HCT116 (cell line): Measurements from ENCODE around the gene IL10RB. TPM values are rescaled to one million over a fixed set of nuclear protein-coding genes. Genes with fewer than 3 reads are reported as not detected.

Source experiments
- ATAC-seq: fragments of 200-7000 bp; cut with Tn5 transposase; 2 replicates; pipeline ENCODE4 v1.9.1; 2020; ENCODE audit warnings: mild to moderate bottlenecking, moderate library complexity
- BruUV-seq: library from RNA; stranded (reverse); fragments of 400-500 nt; replicated peaks from 2 replicates; lab custom pipeline; 2021; lab: Mats Ljungman, UMichigan
- CTCF ChIA-PET: fragments of 300-600 bp; sonication (Branson Sonifier 250); formaldehyde crosslinking; loops from one replicate; lab custom pipeline; 2021; ENCODE audit warnings: antibody characterized with exemption; lab: Charles Lee
- POLR2A ChIA-PET: fragments of 300-600, 350-600 bp; sonication (Branson Sonifier 250); formaldehyde crosslinking; loops from one replicate; lab custom pipeline; 2021; ENCODE audit warnings: antibody characterized with exemption; lab: Charles Lee
- RAD21 ChIA-PET, 2 experiments: fragments of 300-600 bp; sonication (Branson Sonifier 250); formaldehyde crosslinking; loops; one replicate each; lab custom pipeline; 2023; ENCODE audit warnings: low total read pairs in 2 of 2; ENCODE audit not compliant: uncharacterized antibody in 2 of 2, unreplicated experiment in 2 of 2, low non-redundant PET in 1 of 2; lab: Charles Lee
- DNase-seq: peaks from one replicate; pipeline ENCODE4 v3.0.0-alpha.2; 2010; ENCODE audit warnings: low read depth, low spot score
- H2AFZ ChIP-seq: fragments of 200-600 bp; shearing (Covaris generic), sonication (generic); 2 replicates; pipeline ENCODE4 v1.6.1; 2017; ENCODE audit warnings: low read depth, mixed run types, mixed read lengths, antibody characterized with exemption, low read length; ENCODE audit not compliant: poor library complexity, severe bottlenecking
- H3K27ac ChIP-seq: 2 replicates; pipeline ENCODE4 v1.5.1; 2012; ENCODE audit warnings: low read depth, low read length
- H3K27me3 ChIP-seq: fragments of 200-600 bp; sonication (generic); 2 replicates; pipeline ENCODE4 v1.6.1; 2016; ENCODE audit warnings: mixed run types, low read length, mixed read lengths; ENCODE audit not compliant: insufficient read depth
- H3K36me3 ChIP-seq, 2 experiments: fragments of 200-500 bp in 1 of 2; fragments of 200-600 bp in 1 of 2; sonication (Bioruptor generic) in 1 of 2; sonication (generic) in 1 of 2; 2 replicates each; pipeline versions ENCODE4 v1.5.1 to v1.6.1; 2014 to 2016; ENCODE audit warnings: low read length in 2 of 2, inconsistent platforms in 1 of 2, mixed read lengths in 1 of 2, mixed run types in 1 of 2; ENCODE audit not compliant: insufficient read depth in 2 of 2, control insufficient read depth in 1 of 2
- H3K4me1 ChIP-seq, 2 experiments: fragments of 200-600 bp in 1 of 2; sonication (generic) in 1 of 2; 2 replicates each; pipeline versions ENCODE4 v1.5.1 to v1.6.1; 2012 to 2017; ENCODE audit warnings: low read length in 2 of 2, inconsistent platforms in 1 of 2, mild to moderate bottlenecking in 1 of 2, mixed read lengths in 1 of 2, mixed run types in 1 of 2, moderate library complexity in 1 of 2; ENCODE audit not compliant: insufficient read depth in 2 of 2, control insufficient read depth in 1 of 2
- H3K4me2 ChIP-seq: fragments of 200-600 bp; sonication (generic); 2 replicates; pipeline ENCODE4 v1.6.1; 2017; ENCODE audit warnings: mixed run types, low read length, mixed read lengths
- H3K4me3 ChIP-seq, 2 experiments: fragments of 200-600 bp in 1 of 2; sonication (generic) in 1 of 2; replicated peaks in 1 of 2; 2 replicates each; pipeline ENCODE4 v1.5.1; 2011 to 2016; ENCODE audit warnings: low read length in 2 of 2, control low read depth in 1 of 2, low read depth in 1 of 2, mild to moderate bottlenecking in 1 of 2, mixed read lengths in 1 of 2, mixed run types in 1 of 2
- H3K79me2 ChIP-seq: fragments of 200-600 bp; sonication (generic); 2 replicates; pipeline ENCODE4 v1.6.1; 2017; ENCODE audit warnings: mild to moderate bottlenecking, mixed run types, low read length, moderate library complexity, mixed read lengths; ENCODE audit not compliant: insufficient read depth
- H3K9ac ChIP-seq: fragments of 200-600 bp; sonication (generic); 2 replicates; pipeline ENCODE4 v1.6.1; 2016; ENCODE audit warnings: low read length, mixed read lengths
- H3K9me2 ChIP-seq: fragments of 200-600 bp; sonication (generic), shearing (Covaris generic); 2 replicates; pipeline ENCODE4 v1.6.1; 2017; ENCODE audit warnings: mixed run types, mild to moderate bottlenecking, moderate library complexity; ENCODE audit not compliant: insufficient read depth
- H3K9me3 ChIP-seq, 2 experiments: fragments of 200-500 bp in 1 of 2; fragments of 200-600 bp in 1 of 2; sonication (Bioruptor generic) in 1 of 2; sonication (generic) in 1 of 2; 2 replicates each; pipeline ENCODE4 v1.6.1; 2014 to 2017; ENCODE audit warnings: low read length in 2 of 2, mixed read lengths in 2 of 2, inconsistent platforms in 1 of 2, low read depth in 1 of 2, mild to moderate bottlenecking in 1 of 2, mixed run types in 1 of 2, moderate library complexity in 1 of 2; ENCODE audit not compliant: control insufficient read depth in 1 of 2, insufficient read depth in 1 of 2
- H4K20me1 ChIP-seq: fragments of 200-600 bp; sonication (generic), shearing (Covaris generic); 2 replicates; pipeline ENCODE4 v1.6.1; 2017; ENCODE audit warnings: mixed run types, mild to moderate bottlenecking, moderate library complexity; ENCODE audit not compliant: insufficient read depth
- CBX3 ChIP-seq: IDR thresholded peaks from 2 replicates; pipeline ENCODE4 v1.6.1; 2012; ENCODE audit warnings: low read depth
- CEBPB ChIP-seq: IDR thresholded peaks from 2 replicates; pipeline ENCODE4 v1.6.1; 2012; ENCODE audit warnings: low read depth
- EGR1 ChIP-seq: IDR thresholded peaks from 2 replicates; pipeline ENCODE4 v1.6.1; 2012; ENCODE audit warnings: low read depth
- EZH2 ChIP-seq: fragments of 200-600 bp; sonication (generic); IDR thresholded peaks from 2 replicates; pipeline ENCODE4 v1.6.1; 2017; ENCODE audit warnings: antibody characterized with exemption, mixed run types
- FOSL1 ChIP-seq: IDR thresholded peaks from 2 replicates; pipeline ENCODE4 v1.6.1; 2012; ENCODE audit warnings: low read depth
- POLR2AphosphoS5 ChIP-seq: IDR thresholded peaks from 2 replicates; pipeline ENCODE4 v1.6.1; 2011; ENCODE audit warnings: mild to moderate bottlenecking, low read depth, low read length, moderate library complexity
- YY1 ChIP-seq: IDR thresholded peaks from 2 replicates; pipeline ENCODE4 v1.6.1; 2011; ENCODE audit warnings: low read length, low read depth, moderate library complexity, mild to moderate bottlenecking; ENCODE audit not compliant: insufficient replicate concordance; ENCODE audit errors: extremely low read depth
- ZNF274 ChIP-seq: fragments of 200-500 bp; sonication (Bioruptor generic); IDR thresholded peaks from 2 replicates; pipeline ENCODE4 v1.6.1; 2014; ENCODE audit warnings: mild to moderate bottlenecking, low read depth, low read length, inconsistent platforms
- intact Hi-C: fragments of 100-400 bp; cut with micrococcal nuclease; formaldehyde crosslinking; loops from 2 replicates; pipeline ENCODE4 v1.10.0; 2022
- total RNA-seq: library from RNA; stranded (reverse); gene quantifications from one replicate; pipeline ENCODE4 v1.2.1, GENCODE V29; 2021; ENCODE audit not compliant: unreplicated experiment
- TF ChIP-seq, protein P1 (sequence below): IDR thresholded peaks from 2 replicates; pipeline ENCODE4 v1.6.1; 2012
- TF ChIP-seq, protein P2 (sequence below): IDR thresholded peaks from 2 replicates; pipeline ENCODE4 v1.6.1; 2012

Gene IL10RB
- total RNA-seq, 1 experiment from 2014 or later = 13.7 TPM

DNA sequence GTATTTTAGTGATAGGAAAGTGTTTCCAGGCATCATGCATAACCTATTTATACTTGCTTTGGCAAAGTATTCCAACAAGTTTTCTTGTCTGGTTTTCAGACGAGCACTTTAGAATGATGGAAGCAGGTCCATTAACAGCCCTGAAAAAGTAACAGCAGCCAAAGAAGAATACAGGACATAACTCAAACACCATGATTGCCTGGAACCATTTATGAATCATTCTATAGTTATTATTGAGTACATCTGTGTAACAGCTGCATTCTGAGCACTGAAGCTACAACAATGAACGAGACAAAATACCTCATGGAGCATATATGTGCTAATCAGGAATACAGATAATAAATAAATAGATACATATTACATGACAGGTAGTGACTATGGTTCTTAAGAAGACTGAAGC lies 12.6 kb downstream of the IL10RB start (continued):
- TF ChIP-seq FOSL1 (no peak), CBX3 (no peak), YY1 (no peak), ZNF274 (no peak), POLR2AphosphoS5 (no peak), EZH2 (no peak), CEBPB (no peak), EGR1 (no peak)
- TF ChIP-seq, protein P1, sequence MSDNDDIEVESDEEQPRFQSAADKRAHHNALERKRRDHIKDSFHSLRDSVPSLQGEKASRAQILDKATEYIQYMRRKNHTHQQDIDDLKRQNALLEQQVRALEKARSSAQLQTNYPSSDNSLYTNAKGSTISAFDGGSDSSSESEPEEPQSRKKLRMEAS = no peak
- TF ChIP-seq, protein P2, sequence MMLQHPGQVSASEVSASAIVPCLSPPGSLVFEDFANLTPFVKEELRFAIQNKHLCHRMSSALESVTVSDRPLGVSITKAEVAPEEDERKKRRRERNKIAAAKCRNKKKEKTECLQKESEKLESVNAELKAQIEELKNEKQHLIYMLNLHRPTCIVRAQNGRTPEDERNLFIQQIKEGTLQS = no peak

DNA sequence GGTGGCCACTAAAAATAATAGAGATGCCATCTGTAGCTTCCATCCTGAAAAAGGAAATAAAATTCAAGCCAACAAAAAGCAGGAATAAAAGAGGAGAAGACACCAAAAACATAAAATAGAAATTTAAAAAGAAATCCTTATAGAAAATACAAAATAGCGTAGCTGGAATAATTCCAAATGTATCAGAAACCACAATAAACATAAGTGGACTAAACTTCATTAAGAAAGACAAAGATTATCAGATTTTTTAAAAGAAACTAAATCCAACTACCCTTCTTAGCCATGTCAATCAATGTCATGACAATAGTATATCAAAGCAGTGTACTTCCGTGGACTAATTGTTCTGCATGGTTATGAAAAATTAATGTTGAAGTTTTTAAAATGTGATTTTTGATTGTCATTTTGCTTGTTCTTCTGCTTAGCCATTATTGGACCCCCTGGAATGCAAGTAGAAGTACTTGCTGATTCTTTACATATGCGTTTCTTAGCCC lies 13.2 kb downstream of the IL10RB start:
- no peak for ATAC-seq
- H3K79me2 ChIP-seq = no peaks in the 10 kb centered on the region
- H3K9ac ChIP-seq = no peak overlapping the region
- no peak overlapping the region for H3K4me3 ChIP-seq
- BruUV-seq = no TSS peak
- peaks cover 0 to 8% of the 10 kb centered on the region in 2 experiments; a peak in 2 of 4 replicates for H3K36me3 ChIP-seq
- H4K20me1 ChIP-seq = no peaks in the 10 kb centered on the region
- no peak overlapping the region for H3K4me2 ChIP-seq
- no peak overlapping the region for H3K27ac ChIP-seq
- RAD21 ChIA-PET = no interaction called here
- H2AFZ ChIP-seq = no peak overlapping the region
- H3K9me2 ChIP-seq = no peaks in the 10 kb centered on the region
- CTCF ChIA-PET = interaction anchor here (1.0 kb wide), 1 partner anchor 170 kb away, joined by 3 read pairs; no protein-coding TSS in a partner anchor
- DNase-seq = no peak
- TF ChIP-seq, protein P1 = no peak
- TF ChIP-seq, all 23 proteins: peak for 0
- H3K27me3 ChIP-seq = no peaks in the 10 kb centered on the region
- POLR2A ChIA-PET = no interaction called here
- no peaks in the 10 kb centered on the region for H3K4me1 ChIP-seq
- intact Hi-C loops = no loop called here
- peaks cover 0 to 9% of the 10 kb centered on the region in 2 experiments; a peak in 1 of 4 replicates for H3K9me3 ChIP-seq
